HepG2 (cell line): ENCODE results near the gene SART1. TPM values are rescaled to one million over a fixed set of nuclear protein-coding genes. Genes with fewer than 3 reads are reported as not detected.
A peak's percentile ranks its signal among the peaks of the same experiment; 100 is the strongest.

Source experiments
- EED ChIP-seq: sonication (generic); formaldehyde crosslinking; IDR thresholded peaks from 2 replicates; pipeline ENCODE4 v1.5.0; 2020; ENCODE audit warnings: mild to moderate bottlenecking, missing genetic modification reagents
- FOSL1 ChIP-seq: sonication (generic); formaldehyde crosslinking; IDR thresholded peaks from 2 replicates; pipeline ENCODE4 v1.9.0; 2021; ENCODE audit warnings: missing genetic modification reagents, borderline replicate concordance
- GFI1 ChIP-seq: sonication (generic); formaldehyde crosslinking; IDR thresholded peaks from 2 replicates; pipeline ENCODE4 v1.5.0; 2020; ENCODE audit warnings: missing genetic modification reagents, mild to moderate bottlenecking, borderline replicate concordance
- HDAC2 ChIP-seq: sonication (generic); formaldehyde crosslinking; IDR thresholded peaks from 2 replicates; pipeline ENCODE4 v1.4.0; 2020; ENCODE audit warnings: missing genetic modification reagents
- KLF6 ChIP-seq: IDR thresholded peaks from 2 replicates; pipeline ENCODE4 v1.8.0; 2016; ENCODE audit warnings: missing biosample characterization, missing genetic modification reagents
- PHF5A ChIP-seq: IDR thresholded peaks from one replicate; pipeline ENCODE4 v1.6.1; 2018; ENCODE audit warnings: low read depth, missing genetic modification reagents; ENCODE audit not compliant: unreplicated experiment
- PITX1 ChIP-seq: sonication (generic); formaldehyde crosslinking; IDR thresholded peaks from 2 replicates; pipeline ENCODE4 v1.5.1; 2020; ENCODE audit warnings: mild to moderate bottlenecking, missing genetic modification reagents
- PPARG ChIP-seq: conservative IDR thresholded peaks from 2 replicates; pipeline ENCODE4 v1.6.1; 2016; ENCODE audit warnings: missing biosample characterization, missing genetic modification reagents
- REXO4 ChIP-seq: sonication (generic); formaldehyde crosslinking; IDR thresholded peaks from 2 replicates; pipeline ENCODE4 v1.8.0; 2022; ENCODE audit warnings: missing genetic modification reagents, mild to moderate bottlenecking, borderline replicate concordance
- TGIF2 ChIP-seq: IDR thresholded peaks from 2 replicates; pipeline ENCODE4 v1.6.1; 2016; ENCODE audit warnings: control low read depth, missing compliant biosample characterization
- ZBTB33 ChIP-seq: sonication (generic); formaldehyde crosslinking; IDR thresholded peaks from 2 replicates; pipeline ENCODE4 v1.4.0; 2020; ENCODE audit warnings: missing genetic modification reagents
- ZNF207 ChIP-seq: fragments of 450-650 bp; IDR thresholded peaks from 2 replicates; pipeline ENCODE4 v1.6.1; 2016; ENCODE audit warnings: antibody characterized with exemption, borderline replicate concordance
- ZNF235 ChIP-seq: sonication (generic); formaldehyde crosslinking; IDR thresholded peaks from 2 replicates; pipeline ENCODE4 v1.8.1; 2023; ENCODE audit warnings: mild to moderate bottlenecking, missing genetic modification reagents, borderline replicate concordance
- ZNF451 ChIP-seq: sonication (generic); formaldehyde crosslinking; IDR thresholded peaks from 2 replicates; pipeline ENCODE4 v1.5.0; 2020; ENCODE audit warnings: mild to moderate bottlenecking, missing genetic modification reagents
- ZNF781 ChIP-seq: sonication (generic); formaldehyde crosslinking; IDR thresholded peaks from 2 replicates; pipeline ENCODE4 v1.5.1; 2020; ENCODE audit warnings: borderline replicate concordance, mild to moderate bottlenecking, missing genetic modification reagents; ENCODE audit errors: not compliant biosample characterization
- ZSCAN12 ChIP-seq: sonication (generic); formaldehyde crosslinking; IDR thresholded peaks from 2 replicates; pipeline ENCODE4 v1.9.0; 2021; ENCODE audit warnings: mild to moderate bottlenecking, missing genetic modification reagents
- polyA plus RNA-seq, 8 experiments: library from polyadenylated mRNA; depleted of rRNA in 3 of 8; stranded (reverse) in 7 of 8; unstranded in 1 of 8; fragments of >200 nt; fragmentation: Illumina TruSeq in 4 of 8; extraction: Trizol in 4 of 8; gene quantifications; 2 replicates each; pipeline versions ENCODE4 v1.2.1 to v1.2.3, GENCODE V29; 2011 to 2016; ENCODE audit warnings: low read depth in 4 of 8, missing spikeins in 1 of 8, mixed read lengths in 1 of 8; ENCODE audit not compliant: insufficient read depth in 1 of 8
- total RNA-seq, 5 experiments: library from RNA; depleted of rRNA; stranded (reverse); fragments of >200 nt; fragmentation: Illumina TruSeq; extraction: Trizol; gene quantifications; 2 replicates each; pipeline ENCODE4 v1.2.3, GENCODE V29; 2016; ENCODE audit warnings: low read depth in 1 of 5
- TF ChIP-seq, protein P1 (sequence below): sonication (generic); formaldehyde crosslinking; IDR thresholded peaks from 2 replicates; pipeline ENCODE4 v1.5.1; 2020; ENCODE audit warnings: mild to moderate bottlenecking, moderate library complexity, missing genetic modification reagents
- TF ChIP-seq, protein P2 (sequence below): IDR thresholded peaks from 2 replicates; pipeline ENCODE4 v1.6.1; 2018; ENCODE audit warnings: missing genetic modification reagents, mild to moderate bottlenecking, missing compliant biosample characterization
- TF ChIP-seq, protein P3 (sequence below): sonication (generic); formaldehyde crosslinking; IDR thresholded peaks from 2 replicates; pipeline ENCODE4 v1.4.0; 2020; ENCODE audit warnings: missing genetic modification reagents, borderline replicate concordance
- TF ChIP-seq, protein P4 (sequence below): sonication (generic); IDR thresholded peaks from 2 replicates; pipeline ENCODE4 v1.6.1; 2016; ENCODE audit warnings: low read depth, borderline replicate concordance

The SART1 gene
- total and polyA plus RNA-seq, 2 of the 13 experiments (the other 11 are each of a cell fraction or from before 2014, with no cell fraction given) = 11.3 to 22.5 TPM

- TF ChIP-seq, protein P1, sequence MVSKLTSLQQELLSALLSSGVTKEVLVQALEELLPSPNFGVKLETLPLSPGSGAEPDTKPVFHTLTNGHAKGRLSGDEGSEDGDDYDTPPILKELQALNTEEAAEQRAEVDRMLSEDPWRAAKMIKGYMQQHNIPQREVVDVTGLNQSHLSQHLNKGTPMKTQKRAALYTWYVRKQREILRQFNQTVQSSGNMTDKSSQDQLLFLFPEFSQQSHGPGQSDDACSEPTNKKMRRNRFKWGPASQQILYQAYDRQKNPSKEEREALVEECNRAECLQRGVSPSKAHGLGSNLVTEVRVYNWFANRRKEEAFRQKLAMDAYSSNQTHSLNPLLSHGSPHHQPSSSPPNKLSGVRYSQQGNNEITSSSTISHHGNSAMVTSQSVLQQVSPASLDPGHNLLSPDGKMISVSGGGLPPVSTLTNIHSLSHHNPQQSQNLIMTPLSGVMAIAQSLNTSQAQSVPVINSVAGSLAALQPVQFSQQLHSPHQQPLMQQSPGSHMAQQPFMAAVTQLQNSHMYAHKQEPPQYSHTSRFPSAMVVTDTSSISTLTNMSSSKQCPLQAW = peak; percentile 94
- TF ChIP-seq HDAC2 (CRISPR knock-in tag) = peak; percentile 85
- TF ChIP-seq EED = peak; percentile 67; the same call in 1 of the 2 replicates
- TF ChIP-seq ZSCAN12 (CRISPR knock-in tag) = no peak
- no peak for TF ChIP-seq FOSL1 (CRISPR knock-in tag)
- TF ChIP-seq, protein P2, sequence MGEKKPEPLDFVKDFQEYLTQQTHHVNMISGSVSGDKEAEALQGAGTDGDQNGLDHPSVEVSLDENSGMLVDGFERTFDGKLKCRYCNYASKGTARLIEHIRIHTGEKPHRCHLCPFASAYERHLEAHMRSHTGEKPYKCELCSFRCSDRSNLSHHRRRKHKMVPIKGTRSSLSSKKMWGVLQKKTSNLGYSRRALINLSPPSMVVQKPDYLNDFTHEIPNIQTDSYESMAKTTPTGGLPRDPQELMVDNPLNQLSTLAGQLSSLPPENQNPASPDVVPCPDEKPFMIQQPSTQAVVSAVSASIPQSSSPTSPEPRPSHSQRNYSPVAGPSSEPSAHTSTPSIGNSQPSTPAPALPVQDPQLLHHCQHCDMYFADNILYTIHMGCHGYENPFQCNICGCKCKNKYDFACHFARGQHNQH (CRISPR knock-in tag) = peak; percentile 88; the same call in 1 of the 2 replicates
- peak; percentile 87 for TF ChIP-seq PITX1 (CRISPR knock-in tag)
- TF ChIP-seq ZBTB33 (CRISPR knock-in tag) = peak; percentile 61
- peak; percentile 92 for TF ChIP-seq KLF6 (CRISPR knock-in tag)
- TF ChIP-seq, protein P3, sequence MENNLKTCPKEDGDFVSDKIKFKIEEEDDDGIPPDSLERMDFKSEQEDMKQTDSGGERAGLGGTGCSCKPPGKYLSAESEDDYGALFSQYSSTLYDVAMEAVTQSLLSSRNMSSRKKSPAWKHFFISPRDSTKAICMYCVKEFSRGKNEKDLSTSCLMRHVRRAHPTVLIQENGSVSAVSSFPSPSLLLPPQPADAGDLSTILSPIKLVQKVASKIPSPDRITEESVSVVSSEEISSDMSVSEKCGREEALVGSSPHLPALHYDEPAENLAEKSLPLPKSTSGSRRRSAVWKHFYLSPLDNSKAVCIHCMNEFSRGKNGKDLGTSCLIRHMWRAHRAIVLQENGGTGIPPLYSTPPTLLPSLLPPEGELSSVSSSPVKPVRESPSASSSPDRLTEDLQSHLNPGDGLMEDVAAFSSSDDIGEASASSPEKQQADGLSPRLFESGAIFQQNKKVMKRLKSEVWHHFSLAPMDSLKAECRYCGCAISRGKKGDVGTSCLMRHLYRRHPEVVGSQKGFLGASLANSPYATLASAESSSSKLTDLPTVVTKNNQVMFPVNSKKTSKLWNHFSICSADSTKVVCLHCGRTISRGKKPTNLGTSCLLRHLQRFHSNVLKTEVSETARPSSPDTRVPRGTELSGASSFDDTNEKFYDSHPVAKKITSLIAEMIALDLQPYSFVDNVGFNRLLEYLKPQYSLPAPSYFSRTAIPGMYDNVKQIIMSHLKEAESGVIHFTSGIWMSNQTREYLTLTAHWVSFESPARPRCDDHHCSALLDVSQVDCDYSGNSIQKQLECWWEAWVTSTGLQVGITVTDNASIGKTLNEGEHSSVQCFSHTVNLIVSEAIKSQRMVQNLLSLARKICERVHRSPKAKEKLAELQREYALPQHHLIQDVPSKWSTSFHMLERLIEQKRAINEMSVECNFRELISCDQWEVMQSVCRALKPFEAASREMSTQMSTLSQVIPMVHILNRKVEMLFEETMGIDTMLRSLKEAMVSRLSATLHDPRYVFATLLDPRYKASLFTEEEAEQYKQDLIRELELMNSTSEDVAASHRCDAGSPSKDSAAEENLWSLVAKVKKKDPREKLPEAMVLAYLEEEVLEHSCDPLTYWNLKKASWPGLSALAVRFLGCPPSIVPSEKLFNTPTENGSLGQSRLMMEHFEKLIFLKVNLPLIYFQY (CRISPR knock-in tag) = no peak; the same call in 1 of the 2 replicates
- TF ChIP-seq PPARG (CRISPR knock-in tag) = no peak; the same call in 1 of the 2 replicates
- no peak for TF ChIP-seq REXO4 (CRISPR knock-in tag)
- no peak for TF ChIP-seq ZNF235 (CRISPR knock-in tag)
- peak; percentile 87 for TF ChIP-seq ZNF781 (CRISPR knock-in tag)
- peak; percentile 98 for TF ChIP-seq TGIF2 (CRISPR knock-in tag)
- no peak for TF ChIP-seq GFI1
- TF ChIP-seq ZNF451 (CRISPR knock-in tag) = peak; percentile 85
- peak; percentile 74 for TF ChIP-seq PHF5A (CRISPR knock-in tag)
- no peak for TF ChIP-seq ZNF207
- TF ChIP-seq, protein P4, sequence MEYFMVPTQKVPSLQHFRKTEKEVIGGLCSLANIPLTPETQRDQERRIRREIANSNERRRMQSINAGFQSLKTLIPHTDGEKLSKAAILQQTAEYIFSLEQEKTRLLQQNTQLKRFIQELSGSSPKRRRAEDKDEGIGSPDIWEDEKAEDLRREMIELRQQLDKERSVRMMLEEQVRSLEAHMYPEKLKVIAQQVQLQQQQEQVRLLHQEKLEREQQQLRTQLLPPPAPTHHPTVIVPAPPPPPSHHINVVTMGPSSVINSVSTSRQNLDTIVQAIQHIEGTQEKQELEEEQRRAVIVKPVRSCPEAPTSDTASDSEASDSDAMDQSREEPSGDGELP = no peak
Observed at GRCh38 chr11:66001942-66002647, 40.6 kb downstream of the SART1 start, which contains the start of the genes BANF1 and EIF1AD (continued).
